GM23338 (cell line): ENCODE data around the gene PJA2.

Experiments
- CREB1 ChIP-seq: fragments of 250-450 bp; sonication (Bioruptor Pico); IDR thresholded peaks from 2 replicates; pipeline ENCODE4 v1.5.0; 2020; ENCODE audit warnings: low read depth, mild to moderate bottlenecking, moderate library complexity
- EZH2 ChIP-seq: fragments of 200-600 bp; sonication (generic); IDR thresholded peaks from one replicate; pipeline ENCODE4 v1.8.0; 2017; ENCODE audit warnings: antibody characterized with exemption, mild to moderate bottlenecking, low read depth; ENCODE audit not compliant: unreplicated experiment
- EZH2phosphoT487 ChIP-seq: fragments of 200-600 bp; sonication (generic); IDR thresholded peaks from one replicate; pipeline ENCODE4 v1.8.1; 2018; ENCODE audit warnings: antibody characterized with exemption; ENCODE audit not compliant: unreplicated experiment
- JUNB ChIP-seq: IDR thresholded peaks from one replicate; pipeline ENCODE4 v1.6.1; 2016; ENCODE audit warnings: antibody characterized with exemption; ENCODE audit not compliant: unreplicated experiment
- NANOG ChIP-seq: IDR thresholded peaks from 2 replicates; pipeline ENCODE4 v1.6.1; 2016; ENCODE audit warnings: antibody characterized with exemption, borderline replicate concordance
- POLR2AphosphoS5 ChIP-seq: IDR thresholded peaks from 2 replicates; pipeline ENCODE4 v1.6.1; 2016; ENCODE audit warnings: antibody characterized with exemption, low read depth
- REST ChIP-seq: IDR thresholded peaks from one replicate; pipeline ENCODE4 v1.6.1; 2018; ENCODE audit warnings: antibody characterized with exemption; ENCODE audit not compliant: unreplicated experiment
- STAT1 ChIP-seq: IDR thresholded peaks from one replicate; pipeline ENCODE4 v1.6.1; 2016; ENCODE audit warnings: antibody characterized with exemption; ENCODE audit not compliant: unreplicated experiment
- ZNF114 ChIP-seq: fragments of 250-450 bp; sonication (Bioruptor Pico); IDR thresholded peaks from 2 replicates; pipeline ENCODE4 v1.5.0; 2020; ENCODE audit warnings: mild to moderate bottlenecking, moderate library complexity
- ZNF331 ChIP-seq: fragments of 250-450 bp; sonication (Bioruptor Pico); IDR thresholded peaks from 2 replicates; pipeline ENCODE4 v1.5.0; 2020; ENCODE audit warnings: low read depth, mild to moderate bottlenecking, moderate library complexity
- TF ChIP-seq, protein P1 (sequence below), 2 experiments: fragments of 200-600 bp in 1 of 2; sonication (generic) in 1 of 2; conservative IDR thresholded peaks; 2 replicates each; pipeline versions ENCODE4 v1.5.1 to v1.6.1; 2016 to 2017; ENCODE audit warnings: antibody characterized with exemption in 2 of 2, low read depth in 2 of 2, mild to moderate bottlenecking in 2 of 2, moderate library complexity in 1 of 2

- TF ChIP-seq, protein P1, sequence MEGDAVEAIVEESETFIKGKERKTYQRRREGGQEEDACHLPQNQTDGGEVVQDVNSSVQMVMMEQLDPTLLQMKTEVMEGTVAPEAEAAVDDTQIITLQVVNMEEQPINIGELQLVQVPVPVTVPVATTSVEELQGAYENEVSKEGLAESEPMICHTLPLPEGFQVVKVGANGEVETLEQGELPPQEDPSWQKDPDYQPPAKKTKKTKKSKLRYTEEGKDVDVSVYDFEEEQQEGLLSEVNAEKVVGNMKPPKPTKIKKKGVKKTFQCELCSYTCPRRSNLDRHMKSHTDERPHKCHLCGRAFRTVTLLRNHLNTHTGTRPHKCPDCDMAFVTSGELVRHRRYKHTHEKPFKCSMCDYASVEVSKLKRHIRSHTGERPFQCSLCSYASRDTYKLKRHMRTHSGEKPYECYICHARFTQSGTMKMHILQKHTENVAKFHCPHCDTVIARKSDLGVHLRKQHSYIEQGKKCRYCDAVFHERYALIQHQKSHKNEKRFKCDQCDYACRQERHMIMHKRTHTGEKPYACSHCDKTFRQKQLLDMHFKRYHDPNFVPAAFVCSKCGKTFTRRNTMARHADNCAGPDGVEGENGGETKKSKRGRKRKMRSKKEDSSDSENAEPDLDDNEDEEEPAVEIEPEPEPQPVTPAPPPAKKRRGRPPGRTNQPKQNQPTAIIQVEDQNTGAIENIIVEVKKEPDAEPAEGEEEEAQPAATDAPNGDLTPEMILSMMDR (conservative IDR thresholded peaks at IDR 0.05; ENCODE audit: low read depth in 2 of 2), result no peak
- TF ChIP-seq REST (no peak), EZH2 (no peak), POLR2AphosphoS5 (no peak), EZH2phosphoT487 (no peak), ZNF114 (CRISPR knock-in tag) (no peak), NANOG (no peak), JUNB (no peak), STAT1 (no peak), ZNF331 (CRISPR knock-in tag) (no peak), CREB1 (CRISPR knock-in tag) (no peak)
Measured at GRCh38 chr5:109388407-109388806, 21.4 kb downstream of the PJA2 start.
